NCI-H2081 treated with DMSO at 0.1 percent for 48 hours (cell line): ENCODE data around the gene MVB12B.

Experiments used
- DNase-seq: peaks from one replicate; lab custom pipeline; 2025; lab: John Stamatoyannopoulos, UW

MVB12B gene

DNA sequence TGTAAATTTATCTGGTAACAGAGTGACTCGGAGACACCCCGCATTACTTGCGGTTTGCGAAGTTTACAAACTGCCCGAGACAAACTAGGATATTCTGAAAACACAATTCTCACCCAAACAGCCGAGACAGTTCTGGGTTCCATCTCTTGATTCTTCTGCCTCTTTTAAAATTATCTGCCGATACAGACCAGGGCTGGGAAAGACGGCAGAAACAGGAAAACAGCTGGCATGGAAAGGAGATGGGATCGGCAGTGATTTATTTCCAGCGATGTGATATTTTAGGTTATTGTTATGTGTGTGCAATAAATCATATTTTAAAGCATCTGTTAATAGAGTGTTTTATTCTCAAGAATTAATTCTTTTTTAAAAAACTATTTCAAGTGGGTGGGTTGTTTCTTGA is 193.8 kb downstream of the MVB12B start:
- DNase-seq, result no peak

DNA sequence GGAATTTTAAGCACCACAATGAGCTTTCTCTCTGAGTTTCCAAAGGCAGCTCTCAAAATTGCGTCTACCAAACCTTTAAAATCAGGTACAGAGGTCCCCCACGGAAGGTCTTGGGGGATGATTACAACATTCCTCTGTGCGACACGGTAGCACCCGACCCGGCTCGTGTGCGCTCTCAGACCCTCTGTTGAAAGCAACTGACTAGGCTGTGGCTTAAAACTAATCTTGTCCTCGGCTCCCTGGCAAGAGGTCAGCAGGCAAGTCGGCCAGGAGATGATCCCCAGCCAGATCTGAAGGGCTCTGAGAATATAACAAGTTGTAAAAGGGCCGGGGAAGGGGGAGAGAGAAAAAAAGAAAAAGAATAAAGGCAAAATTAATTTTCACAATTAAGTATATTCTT is 194.5 kb downstream of the MVB12B start:
- no peak for DNase-seq

DNA sequence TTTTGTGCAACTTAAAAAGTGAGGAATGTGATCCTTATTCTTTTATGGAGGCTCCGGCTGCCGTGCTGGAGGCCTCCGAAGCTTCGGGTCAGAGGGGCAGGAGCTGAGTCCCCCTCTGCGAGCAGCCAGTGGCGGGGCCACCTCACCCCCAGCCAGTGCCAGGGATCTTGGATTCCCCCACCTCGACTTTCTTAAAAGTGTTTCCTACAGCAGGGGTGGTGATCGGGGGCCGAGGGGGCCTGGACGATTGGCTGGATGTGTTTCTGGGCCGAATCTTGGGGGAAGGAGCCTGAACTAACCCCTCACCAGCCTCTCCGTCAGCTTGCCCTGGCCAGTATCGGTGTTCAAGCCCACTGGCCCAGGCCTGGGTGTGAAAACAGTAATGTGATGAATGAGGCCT is 194.9 kb downstream of the MVB12B start:
- DNase-seq, result no peak

DNA sequence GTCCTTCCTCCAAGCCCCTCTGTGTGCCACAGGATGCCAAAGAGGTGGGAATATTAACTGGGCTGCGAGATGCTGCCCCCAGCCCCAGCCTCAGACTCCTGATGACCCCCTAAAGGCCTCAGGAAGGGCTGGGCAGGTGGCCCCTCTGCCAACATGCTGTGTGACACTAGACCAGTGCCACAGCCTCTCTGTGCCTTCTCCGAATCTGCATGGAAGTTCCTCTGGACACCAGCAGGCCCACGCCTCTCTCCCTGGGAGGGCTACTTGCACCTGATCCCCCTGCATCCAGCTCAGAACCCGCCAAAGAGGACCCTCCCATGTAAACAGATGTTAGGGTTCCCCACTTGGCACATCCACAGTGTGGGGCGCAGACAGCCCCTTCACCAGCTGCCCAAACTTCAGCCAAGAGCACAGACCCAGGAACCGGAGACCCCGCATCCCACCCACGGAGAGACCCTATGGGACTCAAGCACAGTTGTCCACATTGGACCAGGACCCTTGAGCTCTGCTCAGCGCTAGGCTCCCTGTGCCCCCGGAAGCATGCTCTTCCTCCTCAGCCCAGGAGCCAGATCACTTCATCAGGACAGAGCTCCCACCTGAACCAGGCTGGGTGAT is 195.5 kb downstream of the MVB12B start:
- no peak for DNase-seq

DNA sequence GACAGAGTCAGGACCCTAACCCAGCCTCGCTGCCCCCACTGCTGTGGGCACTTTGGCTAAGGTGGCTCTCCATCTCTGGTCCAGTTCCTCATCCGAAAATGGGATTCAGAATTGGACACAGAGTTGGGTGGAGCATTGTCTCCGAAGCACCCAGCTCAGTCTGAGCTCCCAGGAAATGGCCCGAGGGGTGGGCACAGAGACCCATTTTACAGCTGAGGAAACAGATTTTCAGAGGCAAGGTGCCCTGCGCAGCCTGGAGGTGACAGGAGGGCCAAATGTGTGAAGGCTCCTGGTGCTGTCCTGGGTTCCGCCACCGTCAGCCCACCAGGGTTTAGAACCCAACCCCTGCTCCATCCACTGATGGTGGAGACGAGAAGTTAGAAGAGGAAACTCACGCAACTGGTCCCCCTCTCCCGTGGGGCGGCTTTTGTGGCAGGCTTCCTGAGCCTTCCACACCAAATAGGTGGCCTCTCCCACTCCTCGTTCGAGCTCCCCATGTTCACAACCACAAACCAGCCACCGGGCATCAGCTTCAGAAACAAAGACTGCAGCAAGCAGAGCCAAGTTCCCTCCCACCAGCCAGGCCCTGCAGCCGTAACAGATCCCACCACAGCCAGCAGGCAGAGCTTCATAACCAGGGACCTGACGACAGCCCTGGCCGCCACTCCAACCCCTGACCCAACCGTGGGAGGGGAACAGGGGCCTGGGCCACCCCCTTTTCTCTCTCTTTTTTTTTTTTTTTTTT is 196.2 kb downstream of the MVB12B start:
- DNase-seq, result no peak

DNA sequence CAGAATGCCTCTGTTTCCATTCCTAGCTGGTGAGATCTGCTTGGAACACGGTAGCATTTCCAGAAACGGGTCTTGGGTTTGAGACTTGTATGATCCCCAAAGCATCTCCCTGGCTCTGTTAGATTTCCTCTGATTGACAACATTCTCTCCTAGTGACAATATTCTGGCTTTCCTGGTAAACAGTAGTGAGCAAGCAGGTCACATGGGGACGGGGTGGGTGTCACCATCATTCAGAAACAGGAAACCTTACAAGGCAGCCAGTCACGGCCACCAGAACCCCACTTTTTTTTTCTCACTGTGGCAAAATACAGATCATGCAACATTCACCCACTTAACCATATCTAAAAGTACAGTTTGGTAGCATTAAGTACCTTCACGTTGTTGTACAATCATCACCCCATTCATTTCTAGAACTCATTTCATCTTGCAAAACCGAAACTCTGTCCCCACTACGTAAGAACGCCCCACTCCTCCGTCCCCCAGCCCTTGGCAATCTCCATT is 197.0 kb downstream of the MVB12B start:
- DNase-seq, result no peak

DNA sequence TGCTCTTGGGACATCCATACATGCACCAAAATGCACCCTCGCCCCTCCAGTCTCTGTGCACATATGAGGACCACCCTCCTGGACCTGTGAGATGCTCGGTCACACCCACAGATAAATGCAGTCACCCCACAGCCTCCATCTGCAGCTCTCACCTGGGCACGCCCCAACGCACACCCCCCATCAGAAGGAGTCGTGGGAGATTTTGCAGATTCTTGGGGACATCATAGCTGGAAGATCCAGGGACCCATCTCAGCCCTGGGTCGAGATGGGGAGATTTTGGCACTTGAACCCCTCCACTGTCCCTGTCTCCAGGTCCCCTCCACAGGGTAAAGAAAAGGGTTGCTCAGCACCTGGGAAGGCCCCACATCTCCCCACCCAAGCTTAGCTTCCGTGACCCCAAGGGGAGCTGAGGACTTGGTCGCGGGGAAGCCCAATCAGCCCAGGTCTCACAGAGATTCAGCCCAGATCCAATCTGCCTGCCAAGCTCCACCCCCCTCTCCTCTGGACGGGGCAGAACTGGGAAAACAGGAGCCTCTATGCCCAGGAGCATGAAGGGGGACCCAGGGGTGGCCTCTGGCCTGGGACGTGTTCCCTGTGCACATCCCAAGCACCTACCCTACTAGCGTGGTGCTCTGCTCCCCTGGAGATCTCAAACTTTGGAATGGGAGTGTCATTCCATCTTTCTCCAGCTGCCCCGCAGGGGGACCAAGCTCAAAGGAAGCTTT is 197.9 kb downstream of the MVB12B start:
- DNase-seq, result no peak

DNA sequence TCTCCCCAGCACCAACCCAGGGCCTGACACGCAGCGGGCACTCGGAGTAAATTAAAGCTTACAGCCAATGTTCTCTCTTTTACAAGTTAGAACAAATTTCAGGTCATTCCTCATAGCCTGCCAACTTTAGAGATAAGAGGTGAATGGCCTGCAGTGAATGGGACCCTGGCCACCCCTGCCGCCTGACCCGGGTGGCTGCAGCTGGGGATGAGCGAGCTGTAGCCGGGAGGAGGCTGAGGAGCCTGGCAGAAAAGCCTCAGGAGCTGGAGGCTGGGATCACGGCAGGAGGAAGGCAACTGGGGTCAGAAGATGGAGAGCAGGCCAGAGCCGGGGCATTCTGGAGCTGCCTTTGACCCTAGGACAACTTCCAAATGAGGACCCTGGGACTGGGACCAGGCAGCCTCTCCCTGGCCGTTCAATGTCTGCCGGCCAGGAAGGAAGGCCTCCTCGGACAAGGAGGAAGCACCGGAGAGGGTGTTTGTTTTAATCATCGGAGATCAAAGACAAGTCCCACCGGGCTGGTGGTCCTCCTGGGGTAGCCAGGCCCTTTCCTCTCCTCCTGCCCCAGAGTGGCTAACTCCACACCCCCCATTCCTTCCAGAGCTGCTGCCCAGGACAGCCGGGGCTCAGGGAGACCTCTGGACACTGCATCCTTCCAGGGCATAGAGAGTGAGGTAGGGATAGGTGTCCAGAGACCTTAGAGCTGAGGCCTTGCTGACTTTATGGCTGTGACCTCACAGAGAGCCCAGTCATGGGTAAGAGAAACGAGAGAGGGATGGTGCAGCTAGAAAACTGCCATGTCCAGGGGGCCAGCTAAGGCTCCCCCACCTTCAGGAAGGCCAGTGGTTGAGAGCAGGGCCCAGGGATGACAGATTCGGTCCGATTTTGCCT is 199.8 kb downstream of the MVB12B start:
- no peak for DNase-seq

DNA sequence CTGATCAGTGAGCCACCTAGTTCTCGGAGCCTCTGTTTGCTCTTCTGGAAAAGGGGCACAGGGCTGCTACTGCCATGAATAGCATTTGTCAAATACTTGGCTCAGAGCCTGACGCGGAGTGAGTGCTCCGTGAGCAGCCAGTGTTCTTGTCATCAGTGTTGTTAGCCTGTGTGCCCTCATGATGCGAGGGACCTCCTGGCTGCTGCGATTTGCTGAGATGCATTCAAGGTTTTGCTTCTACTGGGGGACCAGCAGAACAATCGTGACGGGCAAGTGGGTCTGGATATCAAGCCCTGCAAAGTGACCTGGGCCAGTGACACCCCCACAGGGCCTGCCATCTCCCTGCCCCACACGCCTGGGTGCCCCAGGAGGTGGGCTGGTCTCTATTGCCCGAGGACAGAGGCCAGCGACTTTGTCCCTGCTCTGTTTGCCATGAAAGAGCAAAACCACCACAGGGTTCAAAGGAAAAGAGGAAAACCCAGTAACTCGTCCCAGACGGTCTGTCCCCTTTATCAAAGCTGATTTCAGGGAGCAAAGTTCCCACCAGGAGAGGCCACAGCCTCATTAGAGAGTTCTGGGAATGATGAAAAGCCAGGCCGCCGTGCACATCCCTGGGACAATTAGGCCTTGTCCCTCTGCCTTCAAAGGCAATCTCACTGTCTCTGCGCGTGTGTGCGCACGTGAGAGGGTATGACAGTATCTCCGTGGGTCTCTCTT is 200.6 kb downstream of the MVB12B start:
- DNase-seq, result no peak

DNA sequence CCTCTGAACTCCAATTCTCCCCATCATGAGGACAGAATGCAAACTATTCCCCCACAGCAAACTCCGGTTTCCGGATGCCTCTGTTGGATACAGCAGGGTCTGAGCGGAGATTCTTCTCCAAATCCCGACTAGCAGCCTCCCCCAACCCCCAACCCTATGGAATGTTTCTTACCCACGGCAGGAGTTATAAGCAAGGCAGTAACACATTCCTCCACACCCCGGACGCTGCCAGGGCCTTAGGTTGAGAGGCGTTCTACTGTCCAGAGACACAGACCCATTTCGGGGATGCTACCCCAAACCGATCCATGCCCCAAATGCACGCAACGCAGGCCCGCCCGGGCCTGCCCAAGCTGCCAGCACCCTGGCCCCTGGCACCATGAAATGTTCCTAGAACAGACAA is 201.5 kb downstream of the MVB12B start:
- no peak for DNase-seq

DNA sequence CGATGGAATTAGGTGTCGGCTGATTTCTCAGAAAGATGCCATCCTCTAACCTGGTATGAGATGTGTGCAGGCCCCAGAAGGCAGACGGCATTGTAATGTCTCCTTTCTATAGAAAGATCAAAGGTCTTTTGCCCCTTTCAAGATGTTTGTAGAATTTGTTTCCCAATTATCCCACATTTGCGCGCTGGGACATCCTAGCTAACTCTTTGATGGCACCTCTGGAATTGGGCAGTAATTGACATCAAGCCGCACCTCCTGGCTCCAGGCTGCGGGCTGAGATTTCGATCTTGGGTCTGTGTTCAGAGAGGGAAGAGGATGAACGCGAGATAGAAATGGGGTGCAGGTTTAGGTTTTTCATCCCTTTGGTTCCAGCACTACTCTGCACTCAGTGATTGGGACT is 202.3 kb downstream of the MVB12B start:
- no peak for DNase-seq

DNA sequence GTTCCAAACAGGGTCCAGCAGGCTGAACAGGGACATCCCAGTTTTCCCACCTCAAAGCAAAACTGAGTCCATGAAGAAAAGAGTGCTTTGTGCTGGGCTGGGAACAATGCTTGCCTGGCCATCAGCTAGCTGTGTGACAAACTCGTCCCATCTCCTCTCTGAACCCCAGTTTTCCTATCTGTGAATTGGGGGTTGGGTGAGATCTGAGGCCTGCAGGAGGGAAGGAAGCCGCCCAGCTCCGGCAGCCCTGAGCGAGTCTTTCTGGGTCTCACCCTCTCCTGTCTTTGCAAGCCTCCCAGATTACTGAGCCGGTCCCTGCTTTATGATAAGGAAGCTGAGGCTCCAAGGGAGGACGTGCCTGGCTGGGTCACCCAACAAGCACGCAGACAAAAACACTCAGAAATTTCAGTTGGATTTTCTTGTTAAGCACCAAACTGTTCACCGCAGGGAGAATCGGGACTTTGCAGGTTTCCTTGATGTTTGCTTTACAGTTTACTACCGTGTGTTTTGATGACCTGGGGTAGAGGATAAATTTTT is 204.5 kb downstream of the MVB12B start:
- no peak for DNase-seq

DNA sequence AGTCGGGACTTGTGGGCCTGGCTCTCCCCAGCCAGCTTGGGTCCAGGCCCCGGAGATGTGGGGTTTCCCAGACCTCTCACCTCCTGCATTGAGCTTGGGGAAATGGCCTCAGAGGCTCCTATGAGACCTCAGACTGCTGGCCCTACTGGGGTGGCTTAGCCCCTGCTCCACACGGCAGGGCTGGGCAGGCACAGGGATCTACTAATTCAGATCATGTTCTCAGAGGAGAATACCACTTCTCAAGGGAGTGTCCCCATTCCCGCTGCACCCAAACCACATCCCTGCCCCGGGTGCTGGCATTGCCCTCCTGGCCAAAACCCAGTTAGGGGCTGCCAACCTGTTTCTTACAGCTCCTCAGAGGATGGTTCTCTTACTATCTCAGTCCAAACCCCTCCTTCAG is 205.0 kb downstream of the MVB12B start:
- no peak for DNase-seq

DNA sequence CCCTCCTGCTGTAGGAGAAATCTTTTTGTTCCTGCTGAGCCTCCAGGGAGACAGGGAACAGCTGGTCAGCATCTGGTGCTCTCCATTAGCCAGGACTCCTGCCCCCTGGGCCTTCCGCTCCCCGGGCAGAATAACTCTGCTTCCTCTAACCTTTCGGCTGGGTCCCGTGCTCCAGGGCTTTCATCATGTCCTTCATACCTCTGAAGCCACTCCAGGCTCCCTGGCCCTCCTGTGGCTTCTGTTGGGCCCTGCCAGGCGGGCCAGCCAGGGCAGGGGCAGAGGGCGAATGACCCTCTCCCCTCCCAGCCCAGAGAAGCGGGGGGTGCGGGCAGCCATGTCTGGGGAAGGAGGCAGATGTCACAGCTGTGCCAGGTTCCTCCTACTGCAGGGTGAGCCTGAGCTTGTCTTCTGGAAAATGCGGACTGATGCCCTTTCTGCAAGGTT is 205.4 kb downstream of the MVB12B start:
- no peak for DNase-seq

DNA sequence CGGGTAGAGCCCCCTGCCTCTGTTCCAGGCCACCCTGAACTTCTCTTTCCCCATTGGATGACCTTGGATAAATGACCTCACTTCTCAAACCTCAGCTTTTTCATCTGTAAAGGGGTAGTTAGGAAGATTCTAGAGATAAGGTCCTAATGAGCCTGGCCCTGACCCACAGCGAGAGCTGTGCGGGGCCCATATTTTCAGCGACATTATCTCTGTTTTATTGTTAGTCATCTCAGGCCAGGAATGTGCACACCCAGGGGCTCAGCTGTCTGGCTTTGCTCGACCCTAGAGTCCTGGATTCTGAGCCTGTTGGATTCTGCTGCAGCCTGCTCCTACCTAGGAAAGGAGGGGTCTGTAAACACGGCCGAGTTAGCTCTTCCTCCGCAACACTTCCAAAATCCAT is 205.9 kb downstream of the MVB12B start:
- DNase-seq, result no peak

DNA sequence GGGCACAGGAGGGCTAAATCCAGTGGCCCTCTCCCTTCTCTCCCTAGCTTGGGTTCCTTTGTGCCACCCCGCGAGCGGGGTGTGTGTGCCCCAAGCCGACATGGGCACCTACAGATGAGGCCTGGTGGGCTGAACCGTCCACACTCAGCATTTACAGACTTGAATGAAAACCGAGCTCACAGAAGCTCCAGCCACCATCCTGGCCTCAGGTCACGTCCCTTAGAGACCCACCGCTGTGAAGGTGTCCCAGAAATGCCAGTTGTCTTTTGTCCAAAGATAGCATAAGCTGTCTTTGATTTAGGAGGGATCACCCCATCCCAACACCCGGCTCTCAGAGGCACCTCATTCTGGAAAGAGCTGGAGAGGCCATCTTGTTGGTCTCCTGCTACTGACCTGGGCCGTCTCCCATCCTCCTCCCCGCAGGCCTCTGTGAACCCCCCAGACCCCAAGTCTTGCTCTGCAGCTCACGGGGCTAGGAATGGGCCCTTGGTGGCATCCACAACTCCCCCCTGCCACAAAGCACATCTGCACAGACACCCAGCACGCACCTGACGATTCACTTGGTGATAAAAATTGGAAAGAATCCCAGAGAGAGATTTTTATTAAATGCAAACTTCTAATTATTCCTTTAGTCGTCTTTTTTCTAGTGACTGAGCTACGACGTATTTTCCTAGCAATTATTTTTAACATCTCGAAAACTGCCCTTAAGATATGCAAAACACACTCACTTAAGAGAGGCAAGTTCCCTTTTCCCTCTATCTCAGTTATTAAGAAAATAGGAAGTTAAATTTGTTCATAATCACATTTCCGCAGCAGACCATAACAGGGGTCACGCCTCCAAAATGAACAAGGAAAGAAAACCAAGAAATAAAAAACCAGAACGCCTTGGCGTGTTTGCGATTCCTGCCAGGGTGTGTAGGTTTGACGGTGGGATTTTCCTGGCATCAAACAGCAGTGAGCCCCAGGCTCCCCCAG is 206.6 kb downstream of the MVB12B start:
- no peak for DNase-seq

DNA sequence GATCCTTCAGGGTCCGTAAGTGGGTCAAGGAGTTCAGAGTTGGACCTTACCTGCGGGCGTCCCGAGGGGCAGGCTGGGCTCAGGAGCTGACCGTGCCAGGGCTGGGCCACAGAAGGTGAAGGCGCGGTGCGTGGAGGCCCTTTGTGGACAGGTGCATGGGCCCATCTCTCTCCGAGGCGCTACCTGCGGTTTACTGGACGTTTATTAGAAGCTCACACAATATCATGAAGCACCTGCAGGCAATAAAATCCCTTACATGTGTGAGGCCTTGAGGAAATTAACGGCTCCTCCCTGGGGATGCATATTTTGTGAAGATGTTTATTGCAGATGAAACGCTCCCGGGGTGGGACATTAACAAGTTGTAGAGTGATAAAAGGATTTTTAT is 207.3 kb downstream of the MVB12B start:
- DNase-seq, result no peak

DNA sequence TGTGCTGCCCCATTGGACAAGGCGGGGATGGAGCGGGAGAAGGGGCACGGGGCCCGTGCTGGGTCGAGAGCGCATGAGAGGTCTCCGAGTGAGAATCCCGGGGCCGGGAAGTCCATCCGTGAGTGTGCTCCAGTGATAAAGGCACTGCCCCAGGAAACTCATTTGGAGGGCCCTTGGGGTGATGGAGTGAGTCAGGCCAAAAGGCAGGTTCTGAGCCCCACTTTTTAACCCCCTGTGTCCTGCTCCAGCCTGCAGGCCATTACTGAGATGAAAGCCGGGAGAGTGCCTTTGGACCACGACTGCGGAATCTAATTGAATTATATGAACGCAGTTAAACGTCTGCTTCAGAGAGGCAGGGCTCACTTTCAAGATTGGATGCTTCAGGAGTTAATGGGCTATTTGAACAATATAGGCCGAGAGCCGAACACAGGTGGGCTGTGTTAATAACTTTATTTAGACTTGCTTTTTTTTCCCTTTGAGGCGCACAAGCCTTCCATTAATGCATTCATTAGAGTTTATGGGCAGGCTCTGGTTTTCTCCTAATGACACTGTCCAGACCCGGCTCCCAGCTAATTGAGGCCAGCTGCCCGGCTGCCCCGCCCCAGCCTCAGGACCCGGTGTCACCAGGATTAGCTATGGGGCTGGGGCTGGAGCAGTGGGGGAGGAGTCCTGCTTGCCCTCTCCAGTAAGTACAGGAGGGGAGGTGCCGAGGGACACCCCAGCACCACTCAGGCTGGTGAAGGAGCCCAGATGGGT is 208.0 kb downstream of the MVB12B start:
- no peak for DNase-seq

DNA sequence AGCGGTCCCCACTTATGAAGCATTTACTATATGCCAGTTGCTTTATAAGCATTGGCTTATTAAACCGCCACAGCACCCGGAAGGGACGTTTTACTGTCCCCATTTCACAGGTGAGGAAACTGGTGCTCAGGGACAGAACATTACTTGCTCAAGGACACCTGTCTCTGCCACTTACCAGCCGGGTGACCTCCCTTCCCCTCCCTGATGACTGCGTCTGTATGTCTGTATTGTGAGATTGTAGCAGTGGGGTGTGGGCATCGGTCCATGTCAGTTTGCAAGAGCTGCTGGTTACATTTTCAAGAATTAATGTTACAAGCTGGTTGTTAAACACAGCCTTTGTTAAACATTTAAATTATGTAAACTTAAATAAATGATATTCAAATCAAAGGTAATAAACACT is 209.5 kb downstream of the MVB12B start:
- DNase-seq, result no peak
